ENCODE measurements around the gene MFSD11.
"Not testable (repeated sequence)": the region's sequence is repeated elsewhere in the genome, so short reads cannot be mapped to it uniquely, and the experiment has no call there.

MFSD11 gene

GRCh38 chr17:76745785-76746184 lies 7.9 kb downstream of the MFSD11 start:
- DNase-seq (ENCODE audit: low read depth in 3 of 3, low spot score in 1 of 3): not testable (repeated sequence)

DNA sequence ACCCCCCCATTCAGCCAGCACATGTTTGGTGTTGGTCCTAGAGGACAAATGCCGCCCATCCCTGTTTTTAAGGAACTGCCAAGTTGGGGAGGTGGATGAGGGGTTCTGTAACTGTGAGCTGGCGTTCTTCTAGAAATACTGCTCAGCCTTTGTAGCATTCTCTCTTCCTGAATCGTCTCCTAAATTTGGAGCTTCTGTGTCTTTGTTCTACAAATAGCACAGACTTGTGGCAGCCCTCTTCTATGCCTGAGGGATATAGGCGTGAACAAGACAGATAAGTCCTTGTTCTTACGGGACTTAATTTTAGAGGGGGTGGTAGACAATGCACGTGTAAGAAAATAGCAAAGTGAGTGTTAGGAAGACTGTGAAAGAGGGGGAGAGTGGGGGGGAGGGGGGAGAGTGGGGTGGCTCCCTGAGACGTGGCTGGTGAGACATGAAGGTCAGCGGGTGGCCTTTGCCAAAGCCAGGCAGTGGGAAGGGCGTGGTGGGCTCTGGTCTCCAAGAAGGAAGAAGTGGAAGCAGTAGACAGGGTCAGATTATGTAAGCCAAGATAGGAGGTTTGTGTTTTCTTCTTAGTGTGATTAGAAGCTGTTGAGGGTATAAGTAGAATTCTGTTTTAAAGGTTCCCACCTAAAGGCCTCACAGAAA lies 9.9 kb downstream of the MFSD11 start:
- no peak for DNase-seq (ENCODE audit: low read depth in 3 of 3, low spot score in 1 of 3)

- DNase-seq (ENCODE audit: low read depth in 3 of 3, low spot score in 1 of 3): no peak
Observed at GRCh38 chr17:76748657-76749056, 10.7 kb downstream of the MFSD11 start.

DNA sequence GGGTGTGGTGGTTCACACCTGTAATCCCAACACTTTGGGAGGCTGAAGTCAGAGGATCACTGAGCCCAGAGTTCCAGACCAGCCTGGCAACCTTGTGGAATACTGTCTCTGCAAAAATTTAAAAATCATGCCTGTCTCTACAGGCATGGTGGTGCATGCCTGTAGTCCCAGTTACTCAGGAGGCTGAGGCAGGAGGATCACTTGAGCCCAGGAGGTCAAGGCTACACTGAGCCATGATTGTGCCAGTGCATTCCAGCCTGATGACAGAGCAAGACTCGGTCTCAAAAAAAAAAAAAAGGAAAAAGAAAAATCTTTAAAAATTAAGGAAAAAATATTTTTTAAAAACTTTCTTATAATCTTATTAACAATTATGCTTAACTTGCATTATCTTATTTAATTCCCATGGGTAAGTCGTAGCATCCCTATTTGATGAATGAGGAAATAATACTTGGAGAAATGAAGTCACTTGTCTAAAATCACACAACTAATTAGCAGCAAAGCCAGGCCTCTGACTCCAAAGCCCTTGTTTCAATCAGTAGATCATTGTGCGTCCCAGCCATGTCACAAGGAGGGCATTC lies 13.6 kb downstream of the MFSD11 start:
- no peak for DNase-seq (ENCODE audit: low read depth in 3 of 3, low spot score in 1 of 3)

GRCh38 chr17:76752006-76752405 lies 14.1 kb downstream of the MFSD11 start:
- DNase-seq (ENCODE audit: low read depth in 3 of 3, low spot score in 1 of 3): no peak

DNA sequence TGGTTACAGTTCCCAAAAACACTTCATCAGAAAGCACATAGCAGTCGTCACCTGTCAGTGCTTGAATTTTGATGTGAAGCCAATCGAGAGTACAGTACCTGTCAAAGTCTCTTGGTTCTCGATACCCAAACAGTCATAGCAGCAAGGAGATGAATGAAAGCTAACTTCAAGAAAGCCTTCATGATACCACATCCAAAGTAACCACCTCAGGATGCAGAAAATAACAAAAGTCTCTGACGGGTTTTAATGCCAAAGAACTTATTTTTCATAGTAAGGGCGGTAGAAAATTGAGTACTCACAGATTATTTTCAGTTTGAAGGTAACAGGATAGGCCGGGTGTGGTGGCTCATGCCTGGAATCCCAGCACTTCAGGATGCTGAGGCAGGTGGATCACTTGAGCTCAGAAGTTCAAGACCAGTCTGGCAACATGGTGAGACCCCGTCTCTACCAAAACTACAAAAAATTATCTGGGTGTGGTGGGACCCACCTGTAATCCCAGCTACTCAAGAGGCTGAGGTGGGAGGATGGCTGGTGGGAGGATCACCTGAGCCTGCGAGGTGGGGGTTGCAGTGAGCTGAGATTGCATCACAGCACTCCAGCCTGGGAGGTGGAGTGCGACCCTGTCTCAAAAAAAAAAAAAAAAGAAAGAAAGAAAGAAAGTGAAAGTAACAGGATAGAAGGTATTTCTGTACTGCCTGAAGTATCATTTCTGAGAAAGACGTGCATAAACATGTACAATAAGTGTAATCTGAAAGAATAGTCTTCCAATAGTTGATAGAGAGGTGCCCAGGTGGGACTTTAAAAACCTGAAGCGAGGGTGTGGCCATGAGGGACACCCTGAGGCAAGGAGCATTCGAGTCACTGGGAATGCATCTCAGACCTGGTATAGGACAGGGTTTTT lies 15.4 kb downstream of the MFSD11 start:
- no peak for DNase-seq (ENCODE audit: low read depth in 3 of 3, low spot score in 1 of 3)

DNA sequence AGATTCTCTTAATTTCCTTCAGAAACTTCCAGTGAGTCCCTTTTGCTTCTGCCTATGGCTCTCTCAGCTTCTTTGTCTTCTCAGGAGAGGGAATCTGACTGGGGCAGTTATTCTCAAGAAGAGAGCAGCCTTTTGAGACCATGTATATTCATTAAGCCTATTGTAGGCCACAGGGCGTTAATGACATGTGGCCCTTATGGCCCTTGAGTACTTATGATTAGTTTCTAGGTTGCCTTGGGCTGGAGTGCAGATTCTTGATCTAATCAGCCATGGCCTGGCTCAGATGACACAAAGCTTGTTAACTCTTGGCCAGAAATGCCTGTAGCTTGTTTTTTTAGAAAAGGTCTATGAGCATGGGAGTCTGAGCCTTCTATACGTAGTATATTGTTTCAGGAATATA lies 17.4 kb downstream of the MFSD11 start:
- DNase-seq (ENCODE audit: low read depth in 3 of 3, low spot score in 1 of 3): no peak

DNA sequence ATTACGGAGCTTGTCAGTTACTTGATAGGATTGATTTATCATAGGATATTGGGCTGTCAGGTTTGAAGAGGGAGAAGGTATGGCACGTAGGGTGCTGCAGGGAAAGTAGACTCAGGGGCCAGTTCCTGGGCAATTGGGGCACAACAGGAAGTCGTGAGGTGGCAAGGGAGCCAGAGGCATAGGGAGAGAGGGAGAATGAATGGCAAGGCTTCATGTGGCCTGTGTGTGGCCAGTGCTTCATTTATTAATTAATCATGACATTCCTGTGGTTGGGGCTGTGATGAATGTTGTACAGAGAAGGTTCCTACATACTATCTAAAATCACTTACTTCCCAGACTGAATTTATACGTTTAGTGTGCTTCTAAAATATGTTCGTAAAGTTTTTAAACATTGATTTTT lies 19.3 kb downstream of the MFSD11 start:
- no peak for DNase-seq (ENCODE audit: low read depth in 3 of 3, low spot score in 1 of 3)

DNA sequence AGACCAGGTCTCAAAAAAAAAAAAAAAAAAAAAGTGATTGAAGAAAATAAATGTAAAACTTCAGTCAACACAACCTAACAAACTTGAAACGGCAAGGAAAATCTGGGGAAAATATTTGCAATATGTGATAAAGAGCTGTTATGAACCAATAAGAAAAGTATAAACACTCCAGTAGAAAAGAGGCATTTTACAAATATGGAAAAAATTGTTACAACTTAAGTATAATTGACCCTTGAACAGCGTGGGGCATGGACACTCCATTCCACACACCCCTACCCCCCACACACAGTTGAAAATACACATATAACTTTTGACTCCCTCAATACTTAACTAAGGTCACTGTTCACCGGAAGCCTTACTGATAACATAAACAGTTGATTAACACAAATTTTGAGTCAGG lies 20.7 kb downstream of the MFSD11 start:
- no peak for DNase-seq (ENCODE audit: low read depth in 3 of 3, low spot score in 1 of 3)

DNA sequence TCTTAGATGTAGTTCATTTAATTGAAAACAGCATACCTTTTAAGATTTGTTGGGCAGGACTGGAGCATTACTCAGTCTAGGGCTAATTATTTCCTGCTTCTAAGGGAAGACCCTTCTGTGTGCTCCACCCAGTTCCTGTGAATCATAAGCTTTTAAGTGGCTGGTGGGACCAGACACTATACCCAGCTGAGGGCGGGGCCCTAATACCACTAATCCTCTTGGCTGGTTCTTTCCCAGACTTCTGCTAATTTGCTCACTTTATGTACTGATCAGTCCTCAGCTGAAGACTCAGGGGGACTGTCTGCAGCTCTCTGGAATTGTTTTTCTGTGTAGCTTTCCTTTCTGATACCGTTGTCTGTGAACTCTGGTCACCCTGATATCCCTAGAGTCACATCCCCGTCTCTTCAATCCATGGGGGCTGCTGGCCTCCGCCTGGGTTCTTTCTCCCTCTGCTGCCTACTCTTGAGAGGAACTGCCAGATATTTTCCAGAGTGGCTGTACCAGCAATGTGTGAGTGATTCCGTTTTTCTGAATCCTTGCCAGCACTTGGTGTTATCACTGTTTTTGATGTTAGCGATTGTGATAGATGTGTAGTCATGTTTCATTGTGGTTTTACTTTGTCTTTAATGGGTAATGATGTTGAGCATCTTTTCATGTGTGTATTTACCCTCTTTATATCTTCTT lies 35.1 kb downstream of the MFSD11 start:
- DNase-seq (ENCODE audit: low read depth in 3 of 3, low spot score in 1 of 3): peak in 2 of 3 donors; percentile 38 to 46

DNA sequence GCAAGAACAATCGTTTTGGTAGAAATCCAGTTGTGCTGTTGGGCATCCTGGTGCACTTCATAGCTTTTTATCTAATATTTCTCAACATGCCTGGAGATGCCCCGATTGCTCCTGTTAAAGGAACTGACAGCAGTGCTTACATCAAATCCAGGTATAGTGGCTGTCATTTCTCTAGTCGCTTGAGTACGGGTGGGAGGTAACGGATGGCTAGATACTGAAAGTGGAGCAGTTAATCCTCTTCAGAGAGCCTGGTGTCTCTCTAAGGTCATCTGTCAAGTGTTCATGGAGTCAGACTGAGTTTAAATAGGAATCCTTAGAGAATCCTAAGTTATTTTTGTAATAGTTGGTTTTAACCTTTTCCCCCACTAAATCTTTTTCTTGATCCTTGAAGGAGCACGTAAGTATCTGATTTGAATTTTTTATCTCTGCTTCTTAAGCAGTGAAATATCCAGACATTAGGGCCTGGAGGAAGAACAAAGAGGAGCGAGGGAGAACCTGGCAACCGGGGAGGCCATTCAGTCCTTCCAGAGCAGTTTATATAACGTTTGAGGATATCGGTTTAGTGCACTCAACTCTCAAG lies 37.2 kb downstream of the MFSD11 start:
- no peak for DNase-seq (ENCODE audit: low read depth in 3 of 3, low spot score in 1 of 3)

- no peak for DNase-seq (ENCODE audit: low read depth in 3 of 3, low spot score in 1 of 3)
Observed at GRCh38 chr17:76781056-76781982, 43.4 kb downstream of the MFSD11 start.

DNA sequence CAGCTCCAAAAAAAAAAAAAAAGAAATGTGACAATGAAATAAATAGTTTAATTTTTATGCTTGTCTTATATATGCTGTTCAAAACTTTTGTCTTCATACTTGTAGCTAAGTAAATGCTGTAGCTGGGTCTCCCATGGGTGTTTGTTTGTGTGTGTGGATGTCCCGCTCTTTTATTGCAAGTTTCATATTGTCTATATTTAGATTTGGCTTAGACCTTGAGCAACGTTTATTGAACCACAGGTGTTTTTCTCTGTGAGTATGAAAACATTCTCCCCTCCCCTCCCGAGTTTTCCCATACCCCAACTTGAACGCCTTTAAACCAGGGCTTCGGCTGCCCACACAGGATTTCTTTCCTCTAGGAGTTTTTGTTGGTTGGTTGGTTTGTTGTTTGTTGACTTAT lies 45.2 kb downstream of the MFSD11 start:
- no peak for DNase-seq (ENCODE audit: low read depth in 3 of 3, low spot score in 1 of 3)

- DNase-seq (ENCODE audit: low read depth in 3 of 3, low spot score in 1 of 3): no peak
Observed at GRCh38 chr17:76784926-76785325, 47.0 kb downstream of the MFSD11 start.

- DNase-seq (ENCODE audit: low read depth in 3 of 3, low spot score in 1 of 3): not testable (repeated sequence)
Observed at GRCh38 chr17:76787866-76788265, 49.9 kb downstream of the MFSD11 start.

DNA sequence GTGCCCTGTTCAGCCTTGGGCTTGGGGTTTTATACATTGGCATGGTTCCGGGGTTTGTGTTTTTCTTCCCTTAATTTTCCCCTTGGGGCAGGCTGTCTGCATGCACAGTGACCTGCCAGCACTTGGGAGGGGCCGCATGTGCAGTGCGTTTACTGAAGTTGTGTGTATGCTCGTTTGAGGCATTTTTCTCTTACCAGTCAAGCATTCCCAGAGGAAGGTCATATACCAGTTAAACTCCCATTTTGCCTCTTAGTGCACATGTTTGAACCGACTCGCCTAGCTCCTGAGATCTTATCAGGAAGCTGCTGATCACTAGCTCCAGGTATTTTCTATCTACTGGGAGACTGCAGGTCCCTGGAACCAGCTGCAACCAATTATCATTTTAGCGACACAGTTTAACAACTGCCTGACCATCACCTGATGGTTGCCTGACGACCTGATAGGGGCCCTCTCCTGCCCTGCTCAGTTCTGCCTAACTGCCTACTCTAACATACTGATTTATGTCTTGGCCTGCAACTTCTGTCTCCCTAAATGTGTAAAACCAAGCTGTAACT lies 51.4 kb downstream of the MFSD11 start:
- DNase-seq (ENCODE audit: low read depth in 3 of 3, low spot score in 1 of 3): no peak

DNA sequence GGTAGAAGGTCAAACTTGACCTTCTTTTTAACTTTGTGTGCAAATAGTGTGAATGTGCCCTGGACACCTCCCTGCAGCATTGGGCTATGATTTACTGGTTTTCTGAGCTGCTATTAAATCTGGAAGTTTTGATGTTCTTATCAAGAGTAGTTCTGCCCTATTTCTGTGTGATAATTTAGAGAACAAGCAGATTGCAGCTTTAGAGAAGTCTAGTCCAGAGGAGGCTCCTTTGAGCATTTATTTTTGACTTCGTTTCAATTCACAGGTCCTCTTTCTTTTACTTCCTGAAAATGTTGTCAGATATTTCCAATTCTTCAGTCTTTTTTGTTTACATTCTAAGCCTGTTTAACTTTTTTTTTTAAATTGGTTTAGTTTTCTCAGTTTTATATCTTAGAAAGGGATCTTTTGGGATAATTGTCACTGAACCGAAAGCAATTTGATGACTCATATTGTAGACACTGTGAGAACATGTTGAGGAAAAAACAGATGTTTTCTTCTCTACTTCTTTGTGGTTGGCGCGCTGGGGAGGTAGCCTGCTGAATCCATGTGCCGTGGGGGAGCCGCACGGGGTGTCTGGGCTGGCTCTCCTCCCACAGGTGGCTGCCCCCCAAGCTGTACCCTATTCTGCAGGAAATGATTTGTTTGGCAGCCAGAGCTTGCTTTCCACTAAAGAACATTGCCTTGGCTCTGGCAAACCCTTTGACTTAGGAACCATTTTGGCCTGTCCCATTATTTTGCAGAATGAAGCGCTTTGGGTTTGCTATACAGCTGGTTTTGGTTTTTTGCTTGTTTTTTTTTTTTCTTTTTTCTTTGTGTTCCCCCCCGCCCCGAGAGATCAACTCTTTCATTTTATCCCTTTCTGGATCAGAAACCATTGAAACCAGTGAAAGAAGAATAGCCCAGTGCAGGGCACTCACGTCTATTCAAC lies 53.4 kb downstream of the MFSD11 start:
- DNase-seq (ENCODE audit: low read depth in 3 of 3, low spot score in 1 of 3): peak in 1 of 3 donors; percentile 4

- DNase-seq (ENCODE audit: low read depth in 3 of 3, low spot score in 1 of 3): no peak
Observed at GRCh38 chr17:76792348-76792747, 54.4 kb downstream of the MFSD11 start.

GRCh38 chr17:76793775-76794174 lies 55.9 kb downstream of the MFSD11 start:
- DNase-seq (ENCODE audit: low read depth in 3 of 3, low spot score in 1 of 3): no peak

Data from stimulated activated CD4-positive, alpha-beta T cell treated with anti-CD3 and anti-CD28 coated beads, TNF-alpha, amount 100 ng/mL, for 1 hour (primary cell).